ENCODE data around the gene UFSP2.

- TF ChIP-seq CTCF (IDR thresholded peaks at IDR 0.05): no peak
- no peak for TF ChIP-seq POLR2A (IDR thresholded peaks at IDR 0.05; ENCODE audit: low read depth)
- no peak for TF ChIP-seq POLR2AphosphoS5 (IDR thresholded peaks at IDR 0.05)
These were observed 38.4 kb upstream of the UFSP2 start for GRCh38 chr4:185464183-185464582.
